LNCaP clone FGC (cell line): Measurements from ENCODE around the gene RAB11FIP4.

Source experiments
- DNase-seq: peaks from one replicate; pipeline ENCODE4 v3.0.0-alpha.2; 2011; ENCODE audit warnings: low read depth
- H3K4me3 ChIP-seq: 2 replicates; pipeline ENCODE4 v1.5.1; 2011; ENCODE audit warnings: mild to moderate bottlenecking, low read depth, low read length, control low read depth
- TF ChIP-seq, protein P1 (sequence below): IDR thresholded peaks from 2 replicates; pipeline ENCODE4 v1.5.1; 2012; ENCODE audit warnings: mild to moderate bottlenecking; ENCODE audit not compliant: control insufficient read depth, insufficient read depth; ENCODE audit errors: extremely low read depth

Gene RAB11FIP4

DNA sequence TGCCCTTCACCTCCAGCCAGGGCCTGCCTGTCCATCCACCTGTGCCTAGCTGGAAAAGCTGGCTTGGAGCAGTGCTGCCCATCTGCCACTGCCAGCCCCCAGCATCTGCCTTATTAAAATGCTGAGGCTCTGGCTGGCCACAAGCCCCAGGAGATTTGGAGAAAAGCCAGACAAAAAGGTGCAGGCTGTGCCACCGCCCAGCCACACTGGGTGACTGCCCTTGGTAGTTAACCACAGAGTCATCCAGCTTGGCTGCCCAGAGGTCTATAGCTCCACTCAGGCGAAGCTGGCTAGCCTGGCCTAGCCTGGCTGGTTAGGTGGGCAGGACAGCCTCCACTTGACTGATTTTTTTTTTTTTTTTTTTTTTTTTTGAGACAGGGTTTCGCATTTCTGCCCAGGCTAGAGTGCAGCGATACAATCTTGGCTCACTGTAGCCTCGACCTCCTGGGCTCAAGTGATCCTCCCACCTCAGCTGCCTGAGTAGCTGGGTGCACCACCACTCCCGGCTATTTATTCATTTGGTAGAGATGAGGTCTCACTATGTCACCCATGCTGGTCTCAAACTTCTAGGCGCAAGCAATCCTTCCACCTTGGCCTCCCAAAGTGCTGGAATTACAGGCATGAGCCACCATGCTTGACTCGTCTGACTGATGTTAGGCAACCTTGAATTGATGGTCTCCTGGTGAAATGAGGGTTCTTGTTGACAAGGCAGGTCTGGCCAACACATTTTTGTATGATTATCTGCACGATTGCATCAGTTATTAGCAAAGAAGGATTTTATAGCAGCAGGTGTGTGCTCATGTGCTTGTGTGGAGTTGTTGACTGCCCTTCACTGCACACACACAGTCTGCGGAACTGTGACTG lies 103.8 kb downstream of the RAB11FIP4 start:
- peak; percentile 45 for DNase-seq
- H3K4me3 ChIP-seq, result no peak overlapping the region
- TF ChIP-seq, protein P1, sequence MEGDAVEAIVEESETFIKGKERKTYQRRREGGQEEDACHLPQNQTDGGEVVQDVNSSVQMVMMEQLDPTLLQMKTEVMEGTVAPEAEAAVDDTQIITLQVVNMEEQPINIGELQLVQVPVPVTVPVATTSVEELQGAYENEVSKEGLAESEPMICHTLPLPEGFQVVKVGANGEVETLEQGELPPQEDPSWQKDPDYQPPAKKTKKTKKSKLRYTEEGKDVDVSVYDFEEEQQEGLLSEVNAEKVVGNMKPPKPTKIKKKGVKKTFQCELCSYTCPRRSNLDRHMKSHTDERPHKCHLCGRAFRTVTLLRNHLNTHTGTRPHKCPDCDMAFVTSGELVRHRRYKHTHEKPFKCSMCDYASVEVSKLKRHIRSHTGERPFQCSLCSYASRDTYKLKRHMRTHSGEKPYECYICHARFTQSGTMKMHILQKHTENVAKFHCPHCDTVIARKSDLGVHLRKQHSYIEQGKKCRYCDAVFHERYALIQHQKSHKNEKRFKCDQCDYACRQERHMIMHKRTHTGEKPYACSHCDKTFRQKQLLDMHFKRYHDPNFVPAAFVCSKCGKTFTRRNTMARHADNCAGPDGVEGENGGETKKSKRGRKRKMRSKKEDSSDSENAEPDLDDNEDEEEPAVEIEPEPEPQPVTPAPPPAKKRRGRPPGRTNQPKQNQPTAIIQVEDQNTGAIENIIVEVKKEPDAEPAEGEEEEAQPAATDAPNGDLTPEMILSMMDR, result no peak

DNA sequence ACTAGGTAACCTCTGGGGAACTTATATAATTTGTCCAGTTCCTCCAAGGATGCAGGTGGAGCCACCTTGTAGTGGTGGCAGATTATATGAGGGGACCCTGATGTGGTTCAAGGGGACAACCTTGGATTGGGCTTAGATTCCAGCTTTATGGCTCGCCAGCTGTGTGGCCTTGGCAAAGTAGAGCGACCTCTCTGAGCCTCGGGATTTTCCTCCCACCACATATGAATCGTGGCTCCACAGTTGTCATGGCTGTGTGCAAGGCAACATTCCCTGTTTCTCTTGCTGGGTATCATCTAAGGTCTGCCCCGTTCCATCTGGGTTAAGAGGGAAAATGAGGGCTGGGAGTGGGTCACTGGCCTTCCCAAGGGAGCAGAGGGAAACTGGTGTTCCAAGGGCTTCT lies 104.6 kb downstream of the RAB11FIP4 start:
- TF ChIP-seq, protein P1, result no peak
- no peak overlapping the region for H3K4me3 ChIP-seq
- no peak for DNase-seq

DNA sequence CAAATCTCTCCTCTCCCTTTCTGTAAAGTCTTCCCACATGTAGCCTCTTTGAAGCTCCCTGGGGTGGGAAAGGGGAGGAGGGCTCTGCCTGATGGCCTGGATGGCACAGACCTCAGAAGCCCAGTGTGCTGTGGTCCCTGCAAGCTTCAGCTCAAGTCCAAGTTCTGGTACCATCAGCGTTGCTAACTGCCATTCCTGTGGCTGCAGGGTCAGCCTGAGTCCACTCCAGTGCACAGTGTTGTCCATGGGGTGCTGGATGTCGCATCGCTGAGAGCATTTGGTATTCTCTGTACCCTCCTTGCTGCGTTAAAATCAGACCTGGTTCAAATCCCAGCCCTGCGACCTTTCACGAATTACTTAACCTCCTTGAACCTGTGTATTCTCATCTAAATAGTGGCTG lies 105.1 kb downstream of the RAB11FIP4 start:
- TF ChIP-seq, protein P1, result no peak
- no peak overlapping the region for H3K4me3 ChIP-seq
- DNase-seq, result no peak

DNA sequence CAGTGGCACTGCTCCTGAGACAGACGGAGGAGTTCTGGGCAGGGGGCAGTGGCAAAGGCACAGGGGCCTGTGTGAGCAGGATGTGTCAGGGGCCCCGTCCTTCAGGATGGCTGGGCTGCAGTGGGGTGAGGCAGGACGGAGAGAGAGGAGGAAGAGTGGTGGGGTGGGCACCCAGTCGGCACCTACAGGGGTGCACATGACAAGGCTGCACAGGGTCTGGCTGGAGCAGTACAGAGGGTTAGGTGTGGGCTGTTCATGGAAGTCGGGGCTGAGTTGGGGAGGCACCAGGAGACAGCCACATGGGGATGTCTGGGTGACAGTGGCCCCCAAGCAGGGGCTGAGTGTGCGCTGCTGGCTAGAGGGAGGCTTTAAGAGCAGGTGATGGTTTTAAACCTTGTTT lies 106.0 kb downstream of the RAB11FIP4 start:
- TF ChIP-seq, protein P1, result no peak
- no peak for DNase-seq
- H3K4me3 ChIP-seq, result no peak overlapping the region

DNA sequence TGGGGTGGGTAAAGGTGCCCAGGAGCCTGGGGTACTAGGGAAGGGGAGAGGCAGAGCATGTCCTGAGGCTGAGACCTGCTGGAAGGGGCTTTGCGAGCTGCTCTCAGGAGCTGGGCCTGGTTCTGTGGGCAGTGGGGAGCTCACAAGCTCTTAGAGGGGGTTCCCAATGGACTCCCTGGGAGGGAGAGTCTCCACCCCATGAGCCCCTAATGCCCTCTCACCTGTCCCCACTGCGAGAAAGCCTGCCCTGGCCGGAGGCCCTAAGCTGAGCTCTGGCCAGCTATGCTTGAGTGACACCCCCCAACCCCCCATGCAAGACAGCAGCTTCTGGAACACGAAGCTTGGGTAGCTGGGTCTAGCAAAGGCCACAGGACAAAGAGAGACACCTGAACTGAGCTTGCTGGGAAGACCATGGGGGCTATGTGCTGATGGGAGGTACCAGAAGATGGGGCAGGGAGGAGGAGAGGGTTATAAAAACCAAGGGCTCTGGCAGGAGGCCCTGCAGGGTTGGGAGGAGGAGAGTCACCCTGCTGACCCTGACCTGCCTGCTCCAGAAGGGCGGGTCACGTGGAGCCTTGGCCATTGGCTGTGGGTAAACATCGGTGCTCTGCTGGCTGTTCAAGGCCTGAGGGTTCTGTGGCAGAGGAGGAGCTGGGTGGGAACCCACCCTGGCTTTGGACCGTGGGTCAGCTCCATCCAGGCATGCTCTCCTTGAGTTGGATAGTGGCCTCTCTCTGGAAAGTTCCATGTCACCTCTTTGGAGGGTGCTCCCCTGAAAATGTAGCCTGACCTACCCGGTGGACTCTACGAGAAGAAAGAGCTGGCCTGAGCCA lies 106.7 kb downstream of the RAB11FIP4 start:
- TF ChIP-seq, protein P1, result no peak
- no peak for DNase-seq

DNA sequence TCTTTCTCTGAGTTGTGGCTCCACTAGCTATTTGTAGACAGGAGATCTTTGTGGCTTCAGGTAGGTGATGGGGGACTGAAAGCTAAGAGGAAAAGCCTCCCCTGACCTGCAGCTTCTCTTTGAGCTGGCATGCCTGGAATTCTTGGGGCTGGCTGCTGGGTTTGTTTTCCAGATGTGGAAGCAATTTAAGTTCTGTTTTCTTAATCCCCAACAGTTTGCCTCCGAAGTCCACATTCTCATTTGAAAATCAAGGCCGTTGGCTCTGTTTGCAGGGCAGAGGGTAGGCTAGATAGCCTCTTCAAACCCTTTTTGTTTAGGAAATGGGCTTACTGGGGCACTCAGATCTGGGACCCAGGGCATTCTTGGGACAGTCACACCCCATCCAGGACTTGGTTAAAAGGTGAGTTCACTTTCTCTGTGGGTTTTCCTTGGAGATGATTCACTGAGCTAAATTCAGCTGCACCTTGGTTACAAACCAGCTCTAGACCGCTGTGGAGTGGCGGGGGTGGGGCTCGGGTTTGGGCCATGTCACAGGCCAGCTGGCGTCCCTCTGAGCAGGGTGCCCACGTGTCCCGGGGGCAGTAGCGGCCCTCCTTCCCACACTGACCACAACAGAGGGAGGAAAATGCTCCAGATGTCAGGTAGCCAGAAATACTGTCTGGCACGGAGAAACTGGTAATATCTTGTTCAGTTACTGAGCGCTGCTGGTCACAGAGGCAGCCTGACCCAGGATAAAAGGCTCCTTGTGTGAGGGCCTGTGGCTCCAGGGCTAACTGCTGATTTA lies 108.5 kb downstream of the RAB11FIP4 start:
- TF ChIP-seq, protein P1, result no peak

More for the DNA sequence above, 106.7 kb downstream of the RAB11FIP4 start:
- no peak overlapping the region for H3K4me3 ChIP-seq

More for the DNA sequence above, 108.5 kb downstream of the RAB11FIP4 start:
- H3K4me3 ChIP-seq, result no peak overlapping the region
- DNase-seq, result no peak
